HG02678 (cell line): Measurements from ENCODE around the gene CEP170B.

Source experiments
- ATAC-seq: cut with Tn5 transposase; IDR thresholded peaks from one replicate; pipeline ENCODE4 v1.9.1; 2021; ENCODE audit warnings: mild to moderate bottlenecking, moderate library complexity; ENCODE audit not compliant: unreplicated experiment

The CEP170B gene

GRCh38 chr14:104866451-104867370 is 1.6 kb downstream of the CEP170B start:
- ATAC-seq: no peak

GRCh38 chr14:104867371-104868059 is 2.4 kb downstream of the CEP170B start:
- ATAC-seq: no peak

- ATAC-seq: no peak
Observed at GRCh38 chr14:104868060-104868740, 3.1 kb downstream of the CEP170B start.

GRCh38 chr14:104868811-104869572 is 3.9 kb downstream of the CEP170B start:
- no peak for ATAC-seq

- ATAC-seq: no peak
Observed at GRCh38 chr14:104869669-104870367, 4.8 kb downstream of the CEP170B start.

GRCh38 chr14:104870368-104871144 is 5.5 kb downstream of the CEP170B start:
- no peak for ATAC-seq

GRCh38 chr14:104871145-104871655 is 6.1 kb downstream of the CEP170B start:
- no peak for ATAC-seq

- ATAC-seq: no peak
Observed at GRCh38 chr14:104871656-104872468, 6.8 kb downstream of the CEP170B start.

GRCh38 chr14:104872469-104873341 is 7.6 kb downstream of the CEP170B start:
- ATAC-seq: no peak

GRCh38 chr14:104873380-104874055 is 8.4 kb downstream of the CEP170B start:
- no peak for ATAC-seq

- no peak for ATAC-seq
Observed at GRCh38 chr14:104874110-104874531, 9.1 kb downstream of the CEP170B start.

GRCh38 chr14:104874571-104875411 is 9.7 kb downstream of the CEP170B start:
- ATAC-seq: no peak

GRCh38 chr14:104875412-104875751 is 10.3 kb downstream of the CEP170B start:
- ATAC-seq: no peak

- no peak for ATAC-seq
Observed at GRCh38 chr14:104875811-104876210, 10.7 kb downstream of the CEP170B start.

GRCh38 chr14:104876251-104876699 is 11.2 kb downstream of the CEP170B start:
- no peak for ATAC-seq
